IPS-15b (cell line): ENCODE measurements around the gene MCM5.
A peak's percentile ranks its signal among the peaks of the same experiment; 100 is the strongest.

ENCODE experiments used
- H3K27me3 ChIP-seq: one replicate; pipeline ENCODE4 v1.6.1; 2013; ENCODE audit warnings: low read length; ENCODE audit not compliant: control insufficient read depth, insufficient read depth
- H3K36me3 ChIP-seq: one replicate; pipeline ENCODE4 v1.6.1; 2013; ENCODE audit warnings: low read length; ENCODE audit not compliant: control insufficient read depth, insufficient read depth
- H3K4me1 ChIP-seq: one replicate; pipeline ENCODE4 v1.6.1; 2013; ENCODE audit warnings: mild to moderate bottlenecking, low read length; ENCODE audit not compliant: control insufficient read depth, insufficient read depth
- H3K4me3 ChIP-seq: one replicate; pipeline ENCODE4 v1.5.1; 2013; ENCODE audit warnings: low read depth, low read length
- H3K9ac ChIP-seq: one replicate; pipeline ENCODE4 v1.6.1; 2013; ENCODE audit warnings: low read depth, mild to moderate bottlenecking, low read length
- H3K9me3 ChIP-seq: one replicate; pipeline ENCODE4 v1.6.1; 2013; ENCODE audit warnings: mild to moderate bottlenecking, low read length; ENCODE audit not compliant: control insufficient read depth, insufficient read depth

The MCM5 gene

GRCh38 chr22:35449829-35450689 is 50.1 kb downstream of the MCM5 start:
- Histone ChIP-seq H3K9ac (no peak overlapping the region), H3K4me1 (no peaks in the 10 kb centered on the region), H3K4me3 (no peak overlapping the region), H3K36me3 (peaks cover 11% of the 10 kb centered on the region), H3K27me3 (no peaks in the 10 kb centered on the region), H3K9me3 (no peaks in the 10 kb centered on the region)

GRCh38 chr22:35450824-35451569 is 51.1 kb downstream of the MCM5 start:
- no peak overlapping the region for H3K4me3 ChIP-seq
- peaks cover 11% of the 10 kb centered on the region for H3K36me3 ChIP-seq

GRCh38 chr22:35451592-35451991 is 51.7 kb downstream of the MCM5 start:
- Histone ChIP-seq H3K4me3 (no peak overlapping the region), H3K36me3 (peaks cover 11% of the 10 kb centered on the region), H3K27me3 (no peaks in the 10 kb centered on the region), H3K4me1 (no peaks in the 10 kb centered on the region), H3K9ac (no peak overlapping the region), H3K9me3 (no peaks in the 10 kb centered on the region)

More at GRCh38 chr22:35450824-35451569, 51.1 kb downstream of the MCM5 start:
- Histone ChIP-seq H3K27me3 (no peaks in the 10 kb centered on the region), H3K4me1 (no peaks in the 10 kb centered on the region), H3K9ac (no peak overlapping the region), H3K9me3 (no peaks in the 10 kb centered on the region)

GRCh38 chr22:35452351-35452781 is 52.4 kb downstream of the MCM5 start:
- H3K36me3 ChIP-seq = peaks cover 11% of the 10 kb centered on the region

GRCh38 chr22:35452810-35453743 is 53.1 kb downstream of the MCM5 start:
- no peak overlapping the region for H3K4me3 ChIP-seq
- no peaks in the 10 kb centered on the region for H3K27me3 ChIP-seq
- H3K9ac ChIP-seq = no peak overlapping the region
- peaks cover 11% of the 10 kb centered on the region for H3K36me3 ChIP-seq
- no peaks in the 10 kb centered on the region for H3K9me3 ChIP-seq
- H3K4me1 ChIP-seq = peaks cover 2% of the 10 kb centered on the region

More at GRCh38 chr22:35452351-35452781, 52.4 kb downstream of the MCM5 start:
- H3K27me3 ChIP-seq = no peaks in the 10 kb centered on the region
- H3K9me3 ChIP-seq = no peaks in the 10 kb centered on the region
- no peak overlapping the region for H3K4me3 ChIP-seq
- no peak overlapping the region for H3K9ac ChIP-seq
- H3K4me1 ChIP-seq = no peaks in the 10 kb centered on the region

GRCh38 chr22:35454416-35455054 is 54.6 kb downstream of the MCM5 start:
- Histone ChIP-seq H3K27me3 (no peaks in the 10 kb centered on the region), H3K4me1 (peaks cover 2% of the 10 kb centered on the region), H3K9ac (no peak overlapping the region), H3K4me3 (no peak overlapping the region), H3K36me3 (peaks cover 6% of the 10 kb centered on the region), H3K9me3 (no peaks in the 10 kb centered on the region)

GRCh38 chr22:35455529-35455928 is 55.6 kb downstream of the MCM5 start:
- Histone ChIP-seq H3K9me3 (no peaks in the 10 kb centered on the region), H3K27me3 (no peaks in the 10 kb centered on the region), H3K36me3 (peaks cover 3% of the 10 kb centered on the region), H3K4me3 (no peak overlapping the region), H3K4me1 (peaks cover 2% of the 10 kb centered on the region), H3K9ac (no peak overlapping the region)

- Histone ChIP-seq H3K9ac (no peak overlapping the region), H3K9me3 (no peaks in the 10 kb centered on the region), H3K4me1 (peaks cover 2% of the 10 kb centered on the region), H3K27me3 (no peaks in the 10 kb centered on the region), H3K36me3 (peaks cover 2% of the 10 kb centered on the region), H3K4me3 (no peak overlapping the region)
These were observed 56.8 kb downstream of the MCM5 start for GRCh38 chr22:35456757-35457156.

- no peak overlapping the region for H3K4me3 ChIP-seq
- peak overlapping the region; percentile 12 for H3K9ac ChIP-seq
- peaks cover 2% of the 10 kb centered on the region for H3K4me1 ChIP-seq
- no peaks in the 10 kb centered on the region for H3K27me3 ChIP-seq
- H3K36me3 ChIP-seq = peaks cover 2% of the 10 kb centered on the region
- no peaks in the 10 kb centered on the region for H3K9me3 ChIP-seq
These were observed 58.0 kb downstream of the MCM5 start for GRCh38 chr22:35457729-35458546.

- Histone ChIP-seq H3K9me3 (no peaks in the 10 kb centered on the region), H3K4me1 (peaks cover 2% of the 10 kb centered on the region), H3K27me3 (no peaks in the 10 kb centered on the region), H3K4me3 (no peak overlapping the region), H3K36me3 (peaks cover 2% of the 10 kb centered on the region), H3K9ac (peak overlapping the region; percentile 12)
These were observed 58.8 kb downstream of the MCM5 start for GRCh38 chr22:35458547-35459422.
